B cell (primary cell): ENCODE results near the gene CDKAL1.

Experiments used
- EZH2 ChIP-seq: IDR thresholded peaks from 2 replicates; pipeline ENCODE4 v1.6.1; 2012; ENCODE audit warnings: borderline replicate concordance, low read depth, mild to moderate bottlenecking, moderate library complexity, low read length; ENCODE audit not compliant: insufficient read depth, poor library complexity, severe bottlenecking
- TF ChIP-seq, protein P1 (sequence below): fragments of 200-600 bp; IDR thresholded peaks from one replicate; pipeline ENCODE4 v1.8.0; 2022; ENCODE audit warnings: antibody characterized with exemption, mild to moderate bottlenecking

DNA sequence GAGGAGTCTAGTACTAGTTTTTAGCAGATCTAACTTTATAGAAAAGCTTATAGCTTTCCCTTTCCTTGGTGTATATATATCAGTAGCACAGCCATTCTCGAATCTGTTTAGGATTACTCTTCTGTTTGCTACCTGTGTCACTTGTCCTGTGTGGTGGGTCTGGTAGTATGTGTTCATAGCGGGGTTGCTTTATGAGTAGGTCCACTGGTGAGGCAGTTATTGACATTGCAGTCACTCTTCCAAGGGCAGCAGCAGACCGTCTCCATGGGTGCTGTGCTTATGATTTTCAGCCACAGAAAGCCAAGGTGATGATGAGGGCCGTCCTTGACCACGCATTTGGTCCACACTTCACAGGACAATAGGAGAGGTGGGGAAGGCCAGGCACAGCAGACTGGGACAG lies 171.5 kb downstream of the CDKAL1 start:
- TF ChIP-seq EZH2 = no peak
- TF ChIP-seq, protein P1, sequence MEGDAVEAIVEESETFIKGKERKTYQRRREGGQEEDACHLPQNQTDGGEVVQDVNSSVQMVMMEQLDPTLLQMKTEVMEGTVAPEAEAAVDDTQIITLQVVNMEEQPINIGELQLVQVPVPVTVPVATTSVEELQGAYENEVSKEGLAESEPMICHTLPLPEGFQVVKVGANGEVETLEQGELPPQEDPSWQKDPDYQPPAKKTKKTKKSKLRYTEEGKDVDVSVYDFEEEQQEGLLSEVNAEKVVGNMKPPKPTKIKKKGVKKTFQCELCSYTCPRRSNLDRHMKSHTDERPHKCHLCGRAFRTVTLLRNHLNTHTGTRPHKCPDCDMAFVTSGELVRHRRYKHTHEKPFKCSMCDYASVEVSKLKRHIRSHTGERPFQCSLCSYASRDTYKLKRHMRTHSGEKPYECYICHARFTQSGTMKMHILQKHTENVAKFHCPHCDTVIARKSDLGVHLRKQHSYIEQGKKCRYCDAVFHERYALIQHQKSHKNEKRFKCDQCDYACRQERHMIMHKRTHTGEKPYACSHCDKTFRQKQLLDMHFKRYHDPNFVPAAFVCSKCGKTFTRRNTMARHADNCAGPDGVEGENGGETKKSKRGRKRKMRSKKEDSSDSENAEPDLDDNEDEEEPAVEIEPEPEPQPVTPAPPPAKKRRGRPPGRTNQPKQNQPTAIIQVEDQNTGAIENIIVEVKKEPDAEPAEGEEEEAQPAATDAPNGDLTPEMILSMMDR = no peak
